ENCODE data around the gene ITGA2. TPM values are rescaled to one million over a fixed set of nuclear protein-coding genes. Genes with fewer than 3 reads are reported as not detected.
"Not testable (repeated sequence)": the region's sequence is repeated elsewhere in the genome, so short reads cannot be mapped to it uniquely, and the experiment has no call there.

Gene ITGA2
- total RNA-seq, 4 donors from 2014 or later = 1.5 to 10.1 (median 8.7) TPM

DNA sequence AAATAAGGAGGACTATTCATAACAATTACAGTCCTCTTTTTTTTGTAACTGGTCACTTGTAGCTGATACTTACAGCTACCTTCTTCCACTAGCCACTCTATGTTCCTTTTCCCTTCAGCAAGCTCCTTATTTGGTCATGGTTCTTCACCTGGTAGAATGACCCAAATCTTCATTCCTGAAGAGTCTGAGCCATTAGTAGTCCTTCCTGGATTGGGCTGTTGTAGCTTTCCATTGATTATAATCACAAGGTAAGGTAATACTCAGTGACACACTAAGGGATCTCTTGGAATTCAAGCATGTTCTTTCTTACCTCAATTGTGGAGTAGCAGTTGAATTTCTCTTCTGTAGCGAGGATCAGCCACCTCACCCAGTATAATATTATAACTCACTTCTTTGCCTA, 25.5 kb upstream of the ITGA2 start:
- no peaks in the 10 kb centered on the region for H3K4me1 ChIP-seq
- in situ Hi-C loops (cut with MboI; ENCODE audit: low pct_ligation_motif_present in 1 of 4, low pct_unique_long_range_greater_than_20kb in 1 of 4, low sequenced_read_pairs in 3 of 4) = no loop called here
- no peak for DNase-seq
- TF ChIP-seq, protein P1, sequence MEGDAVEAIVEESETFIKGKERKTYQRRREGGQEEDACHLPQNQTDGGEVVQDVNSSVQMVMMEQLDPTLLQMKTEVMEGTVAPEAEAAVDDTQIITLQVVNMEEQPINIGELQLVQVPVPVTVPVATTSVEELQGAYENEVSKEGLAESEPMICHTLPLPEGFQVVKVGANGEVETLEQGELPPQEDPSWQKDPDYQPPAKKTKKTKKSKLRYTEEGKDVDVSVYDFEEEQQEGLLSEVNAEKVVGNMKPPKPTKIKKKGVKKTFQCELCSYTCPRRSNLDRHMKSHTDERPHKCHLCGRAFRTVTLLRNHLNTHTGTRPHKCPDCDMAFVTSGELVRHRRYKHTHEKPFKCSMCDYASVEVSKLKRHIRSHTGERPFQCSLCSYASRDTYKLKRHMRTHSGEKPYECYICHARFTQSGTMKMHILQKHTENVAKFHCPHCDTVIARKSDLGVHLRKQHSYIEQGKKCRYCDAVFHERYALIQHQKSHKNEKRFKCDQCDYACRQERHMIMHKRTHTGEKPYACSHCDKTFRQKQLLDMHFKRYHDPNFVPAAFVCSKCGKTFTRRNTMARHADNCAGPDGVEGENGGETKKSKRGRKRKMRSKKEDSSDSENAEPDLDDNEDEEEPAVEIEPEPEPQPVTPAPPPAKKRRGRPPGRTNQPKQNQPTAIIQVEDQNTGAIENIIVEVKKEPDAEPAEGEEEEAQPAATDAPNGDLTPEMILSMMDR (IDR thresholded peaks at IDR 0.05) = no peak
- TF ChIP-seq POLR2AphosphoS5 (IDR thresholded peaks at IDR 0.05) (no peak), EP300 (IDR thresholded peaks at IDR 0.05; ENCODE audit: low read depth) (no peak), POLR2A (IDR thresholded peaks at IDR 0.05) (no peak)
- H3K27ac ChIP-seq = no peak overlapping the region
- WGBS, 2 donors (ENCODE audit: low coverage in 1 of 2) = 88 to 96% methylated on average over 1 of the region's 1 CpG
- no peaks in the 10 kb centered on the region for H3K27me3 ChIP-seq
- no peaks in the 10 kb centered on the region for H3K9me3 ChIP-seq
- intact Hi-C loops (cut with DNase I; ENCODE audit: low total_unique reads) = no loop called here
- no peak overlapping the region for H3K4me3 ChIP-seq
- H3K36me3 ChIP-seq = no peaks in the 10 kb centered on the region

DNA sequence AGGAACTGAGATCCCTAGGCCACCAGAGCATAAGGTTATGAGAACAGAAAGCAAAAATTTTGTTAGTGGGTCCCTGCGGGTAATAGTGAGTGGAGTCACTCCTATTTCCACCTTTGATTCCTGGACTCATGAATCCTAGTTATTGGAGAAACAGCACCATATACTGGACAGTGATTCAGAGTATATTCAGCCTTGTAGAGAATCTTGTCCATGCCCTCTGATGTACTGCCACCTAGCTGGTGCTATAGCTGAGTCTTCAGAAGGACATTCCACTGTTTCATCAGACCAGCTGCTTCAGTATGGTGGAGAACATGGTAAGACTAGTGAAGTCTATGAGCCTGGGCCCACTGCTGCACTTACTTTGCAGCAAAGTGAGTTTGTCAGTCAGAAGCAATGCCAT, 25.0 kb upstream of the ITGA2 start:
- Histone ChIP-seq H3K4me3 (no peak overlapping the region), H3K4me1 (no peaks in the 10 kb centered on the region), H3K9me3 (no peaks in the 10 kb centered on the region), H3K27me3 (no peaks in the 10 kb centered on the region), H3K27ac (no peak overlapping the region), H3K36me3 (no peaks in the 10 kb centered on the region)
- intact Hi-C loops (cut with DNase I; ENCODE audit: low total_unique reads) = no loop called here
- in situ Hi-C loops (cut with MboI; ENCODE audit: low pct_ligation_motif_present in 1 of 4, low pct_unique_long_range_greater_than_20kb in 1 of 4, low sequenced_read_pairs in 3 of 4) = no loop called here
- no peak for DNase-seq
- TF ChIP-seq POLR2A (IDR thresholded peaks at IDR 0.05) (no peak), EP300 (IDR thresholded peaks at IDR 0.05; ENCODE audit: low read depth) (no peak), POLR2AphosphoS5 (IDR thresholded peaks at IDR 0.05) (no peak)
- TF ChIP-seq, protein P1 (IDR thresholded peaks at IDR 0.05) = no peak
- WGBS, 2 donors (ENCODE audit: low coverage in 1 of 2) = 92 to 100% methylated on average over 1 of the region's 1 CpG

DNA sequence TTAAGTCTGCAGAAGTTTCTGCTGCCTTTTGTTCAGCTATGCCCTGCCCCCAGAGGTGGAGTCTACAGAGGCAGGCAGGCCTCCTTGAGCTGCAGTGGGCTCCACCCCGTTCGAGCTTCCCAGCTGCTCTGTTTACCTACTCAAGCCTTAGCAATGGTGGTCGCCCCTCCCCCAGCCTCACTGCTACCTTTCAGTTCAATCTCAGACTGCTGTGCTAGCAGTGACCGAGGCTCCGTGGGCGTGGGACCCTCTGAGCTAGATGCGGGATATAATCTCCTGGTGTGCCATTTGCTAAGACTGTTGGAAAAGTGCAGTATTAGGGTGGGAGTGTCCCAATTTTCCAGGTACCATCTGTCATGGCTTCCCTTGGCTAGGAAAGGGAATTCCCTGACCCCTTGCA, 13.0 kb upstream of the ITGA2 start:
- H3K36me3 ChIP-seq; H3K9me3 ChIP-seq; H3K4me3 ChIP-seq; H3K4me1 ChIP-seq; in situ Hi-C loops (cut with MboI; ENCODE audit: low pct_ligation_motif_present in 1 of 4, low pct_unique_long_range_greater_than_20kb in 1 of 4, low sequenced_read_pairs in 3 of 4); H3K27ac ChIP-seq; H3K27me3 ChIP-seq; intact Hi-C loops (cut with DNase I; ENCODE audit: low total_unique reads); DNase-seq: not testable (repeated sequence)
- WGBS, 2 donors (ENCODE audit: low coverage in 1 of 2) = 80% methylated on average over 7 of the region's 7 CpGs; no CpG with 5 or more reads in 1 of the 2 donors

DNA sequence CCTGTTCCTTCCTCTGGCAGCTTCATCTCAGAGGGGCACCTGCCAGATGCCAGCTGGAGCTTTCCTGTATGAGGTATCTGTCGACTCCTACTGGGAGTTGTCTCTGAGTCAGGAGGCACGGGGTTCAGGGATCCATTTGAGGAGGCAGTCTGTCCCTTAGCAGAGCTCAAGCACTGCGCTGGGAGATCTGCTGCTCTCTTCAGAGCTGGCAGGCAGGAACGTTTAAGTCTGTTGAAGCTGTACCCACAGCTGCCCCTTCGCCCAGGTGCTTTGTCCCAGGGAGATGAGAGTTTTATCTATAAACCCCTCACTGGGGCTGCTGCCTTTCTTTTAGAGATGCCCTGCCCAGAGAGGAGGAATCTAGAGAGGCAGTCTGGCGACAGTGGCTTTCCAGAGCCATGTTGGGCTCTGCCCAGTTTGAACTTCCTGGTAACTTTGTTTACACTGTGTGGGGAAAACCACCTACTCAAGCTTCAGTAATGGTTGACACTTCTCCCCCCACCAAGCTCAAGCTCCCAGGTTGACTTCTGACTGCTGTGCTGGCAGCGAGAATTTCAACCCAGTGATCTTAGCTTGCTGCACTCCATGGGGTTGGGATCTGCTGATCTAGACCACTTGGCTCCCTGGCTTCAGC, 11.8 kb upstream of the ITGA2 start:
- Histone ChIP-seq H3K9me3 (peaks cover 0 to 4% of the 10 kb centered on the region in 2 donors), H3K36me3 (no peaks in the 10 kb centered on the region), H3K27me3 (no peaks in the 10 kb centered on the region), H3K4me1 (no peaks in the 10 kb centered on the region), H3K4me3 (no peak overlapping the region), H3K27ac (no peak overlapping the region)
- no peak for TF ChIP-seq EP300 (IDR thresholded peaks at IDR 0.05; ENCODE audit: low read depth)
- no peak for TF ChIP-seq POLR2AphosphoS5 (IDR thresholded peaks at IDR 0.05)
- no peak for TF ChIP-seq POLR2A (IDR thresholded peaks at IDR 0.05)
- TF ChIP-seq, protein P1 (IDR thresholded peaks at IDR 0.05) = no peak
- intact Hi-C loops (cut with DNase I; ENCODE audit: low total_unique reads) = no loop called here
- no peak for DNase-seq
- in situ Hi-C loops (cut with MboI; ENCODE audit: low pct_ligation_motif_present in 1 of 4, low pct_unique_long_range_greater_than_20kb in 1 of 4, low sequenced_read_pairs in 3 of 4) = no loop called here
- WGBS, 2 donors (ENCODE audit: low coverage in 1 of 2) = 79% methylated on average over 7 of the region's 7 CpGs; no CpG with 5 or more reads in 1 of the 2 donors

DNA sequence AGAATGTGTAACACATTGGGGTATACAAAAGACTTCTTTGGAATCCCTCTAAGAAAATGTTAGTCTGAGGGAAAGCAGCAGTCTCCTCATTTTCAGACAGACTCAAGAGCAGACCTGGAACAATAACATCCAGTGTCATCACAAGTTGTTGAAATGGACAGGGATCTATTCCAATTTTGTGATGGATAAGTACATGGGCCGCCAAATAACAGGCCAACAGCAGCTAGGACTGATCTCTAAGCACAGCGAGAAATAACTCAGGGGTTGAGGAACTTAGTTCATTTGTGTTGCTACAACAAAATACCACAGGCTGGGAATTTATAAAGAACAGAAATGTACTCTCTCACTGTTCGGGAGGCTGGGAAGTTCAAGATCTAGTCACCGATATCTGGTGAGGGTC, 7.6 kb upstream of the ITGA2 start:
- WGBS, 2 donors (ENCODE audit: low coverage in 1 of 2) = 92 to 93% methylated on average over 3 to 4 of the region's 4 CpGs
- Histone ChIP-seq H3K27me3 (no peaks in the 10 kb centered on the region), H3K4me1 (no peaks in the 10 kb centered on the region), H3K9me3 (peaks cover 0 to 3% of the 10 kb centered on the region in 2 donors), H3K4me3 (no peak overlapping the region), H3K27ac (no peak overlapping the region), H3K36me3 (no peaks in the 10 kb centered on the region)
- TF ChIP-seq EP300 (IDR thresholded peaks at IDR 0.05; ENCODE audit: low read depth) (no peak), POLR2AphosphoS5 (IDR thresholded peaks at IDR 0.05) (no peak), POLR2A (IDR thresholded peaks at IDR 0.05) (no peak)
- TF ChIP-seq, protein P1 (IDR thresholded peaks at IDR 0.05) = no peak
- DNase-seq = no peak
- in situ Hi-C loops (cut with MboI; ENCODE audit: low pct_ligation_motif_present in 1 of 4, low pct_unique_long_range_greater_than_20kb in 1 of 4, low sequenced_read_pairs in 3 of 4) (no loop called here), intact Hi-C loops (cut with DNase I; ENCODE audit: low total_unique reads) (no loop called here)
